CD14-positive monocyte (primary cell): ENCODE measurements around the gene CCT4. TPM values are rescaled to one million over a fixed set of nuclear protein-coding genes. Genes with fewer than 3 reads are reported as not detected.

Experiments used
- DNase-seq, 3 donors: peaks; one replicate each; pipeline ENCODE4 v3.0.0-alpha.2; 2011 to 2022
- H2AFZ ChIP-seq: 2 replicates; pipeline ENCODE4 v1.6.0; 2012; ENCODE audit warnings: mild to moderate bottlenecking, low read depth, low read length, inconsistent platforms; ENCODE audit not compliant: insufficient read depth, poor library complexity, severe bottlenecking
- H3K27ac ChIP-seq, 2 donors: 1 replicate in 1 of 2; 2 replicates in 1 of 2; pipeline ENCODE4 v1.5.1; 2012 to 2013; ENCODE audit warnings: low read length in 2 of 2, control low read depth in 1 of 2, inconsistent platforms in 1 of 2, low read depth in 1 of 2, mild to moderate bottlenecking in 1 of 2
- H3K27me3 ChIP-seq, 2 donors: one replicate each; pipeline versions ENCODE4 v1.6.0 to v1.6.1; 2011 to 2013; ENCODE audit warnings: low read length in 2 of 2; ENCODE audit not compliant: control insufficient read depth in 2 of 2, insufficient read depth in 2 of 2
- H3K36me3 ChIP-seq, 2 donors: replicated peaks in 1 of 2; 1 replicate in 1 of 2; 2 replicates in 1 of 2; pipeline versions ENCODE4 v1.5.1 to v1.6.1; 2012 to 2013; ENCODE audit warnings: low read length in 2 of 2, control low read depth in 1 of 2, inconsistent platforms in 1 of 2, mild to moderate bottlenecking in 1 of 2; ENCODE audit not compliant: insufficient read depth in 2 of 2, control insufficient read depth in 1 of 2
- H3K4me1 ChIP-seq, 2 donors: 1 replicate in 1 of 2; 2 replicates in 1 of 2; pipeline versions ENCODE4 v1.5.1 to v1.6.1; 2012 to 2013; ENCODE audit warnings: low read length in 2 of 2, control low read depth in 1 of 2, inconsistent platforms in 1 of 2, mild to moderate bottlenecking in 1 of 2, moderate library complexity in 1 of 2; ENCODE audit not compliant: insufficient read depth in 2 of 2, control insufficient read depth in 1 of 2
- H3K4me2 ChIP-seq: replicated peaks from 2 replicates; pipeline ENCODE3; 2012; ENCODE audit warnings: low read length, moderate library complexity, mild to moderate bottlenecking; ENCODE audit not compliant: poor library complexity, severe bottlenecking; ENCODE audit errors: extremely low read depth
- H3K4me3 ChIP-seq, 3 experiments: fragments of 200-600 bp in 1 of 3; sonication (generic) in 1 of 3; replicated peaks in 1 of 3; 1 replicate in 2 of 3; 2 replicates in 1 of 3; pipeline ENCODE4 v1.5.1; 2011 to 2013; ENCODE audit warnings: low read length in 3 of 3, mild to moderate bottlenecking in 3 of 3, control low read depth in 2 of 3, low read depth in 2 of 3, inconsistent platforms in 1 of 3, moderate library complexity in 1 of 3
- H3K79me2 ChIP-seq: 2 replicates; pipeline ENCODE4 v1.6.0; 2012; ENCODE audit warnings: mild to moderate bottlenecking, control low read depth, inconsistent platforms, low read length, moderate library complexity; ENCODE audit not compliant: insufficient read depth
- H3K9ac ChIP-seq: 2 replicates; pipeline ENCODE4 v1.6.0; 2017; ENCODE audit warnings: low read length, mild to moderate bottlenecking; ENCODE audit not compliant: insufficient read depth, poor library complexity, severe bottlenecking
- H3K9me3 ChIP-seq, 2 donors: replicated peaks in 1 of 2; 1 replicate in 1 of 2; 2 replicates in 1 of 2; pipeline versions ENCODE4 v1.5.1 to v1.6.1; 2012 to 2013; ENCODE audit warnings: low read length in 2 of 2, control low read depth in 1 of 2; ENCODE audit not compliant: control insufficient read depth in 1 of 2, insufficient read depth in 1 of 2
- H4K20me1 ChIP-seq: 2 replicates; pipeline ENCODE4 v1.6.0; 2012; ENCODE audit warnings: mild to moderate bottlenecking, low read length, control low read depth, moderate library complexity; ENCODE audit not compliant: insufficient read depth
- H3K27ac Mint-ChIP-seq, 7 donors: one replicate each; pipeline ENCODE4 v1.8.0; 2020; ENCODE audit warnings: mild to moderate bottlenecking in 7 of 7, mixed read lengths in 7 of 7, moderate library complexity in 6 of 7, inconsistent platforms in 2 of 7
- H3K27me3 Mint-ChIP-seq, 3 donors: one replicate each; pipeline ENCODE4 v1.8.0; 2021 to 2022; ENCODE audit warnings: low read depth in 3 of 3, mild to moderate bottlenecking in 3 of 3, mixed read lengths in 3 of 3, moderate library complexity in 3 of 3, inconsistent platforms in 1 of 3
- H3K36me3 Mint-ChIP-seq, 2 donors: one replicate each; pipeline ENCODE4 v1.8.0; 2020; ENCODE audit warnings: mixed read lengths in 2 of 2, inconsistent platforms in 1 of 2, mild to moderate bottlenecking in 1 of 2
- H3K4me1 Mint-ChIP-seq: one replicate; pipeline ENCODE4 v1.8.0; 2020; ENCODE audit warnings: mild to moderate bottlenecking, mixed read lengths
- H3K4me3 Mint-ChIP-seq, 2 donors: one replicate each; pipeline ENCODE4 v1.8.0; 2020; ENCODE audit warnings: mild to moderate bottlenecking in 2 of 2, mixed read lengths in 2 of 2, moderate library complexity in 1 of 2
- H3K9me3 Mint-ChIP-seq, 7 donors: one replicate each; pipeline ENCODE4 v1.8.0; 2020 to 2022; ENCODE audit warnings: mixed read lengths in 7 of 7, mild to moderate bottlenecking in 6 of 7, moderate library complexity in 6 of 7, inconsistent platforms in 2 of 7
- CTCF ChIP-seq: fragments of 200-600 bp; IDR thresholded peaks from one replicate; pipeline ENCODE4 v1.8.0; 2022; ENCODE audit warnings: antibody characterized with exemption, mild to moderate bottlenecking
- whole genome bisulfite sequencing: methylation state at CpG from one replicate; pipeline ENCODE4 v1.1.5; 2013; ENCODE audit warnings: missing lambda C conversion rate; ENCODE audit not compliant: insufficient coverage; 5-methylcytosine and 5-hydroxymethylcytosine counted together
- intact Hi-C, 2 donors: fragments of 100-400 bp; cut with micrococcal nuclease; formaldehyde crosslinking; loops; one replicate each; pipeline versions ENCODE4 v1.15.0 to v1.15.1; 2023
- polyA plus RNA-seq, 3 donors: library from polyadenylated mRNA; depleted of rRNA in 1 of 3; unstranded in 2 of 3; stranded (reverse) in 1 of 3; fragments of 300-500 nt in 2 of 3; fragments of >200 nt in 1 of 3; fragmentation: Illumina TruSeq in 2 of 3; gene quantifications; 1 replicate in 2 of 3; 2 replicates in 1 of 3; pipeline ENCODE4 v1.2.3, GENCODE V29; 2012 to 2021

Gene CCT4
- polyA plus RNA-seq, 3 donors, result 26.1 to 78.1 (median 73.1) TPM

- intact Hi-C loops, result no loop called here
- Mint-ChIP-seq H3K36me3 (peaks cover 83 to 95% of the 10 kb centered on the region in 2 donors), H3K9me3 (no peaks in the 10 kb centered on the region), H3K4me3 (no peak overlapping the region), H3K27ac (no peak overlapping the region), H3K4me1 (no peaks in the 10 kb centered on the region), H3K27me3 (peaks cover 0 to 2% (median 0%) of the 10 kb centered on the region in 3 donors)
- TF ChIP-seq CTCF, result no peak
- Histone ChIP-seq H3K4me1 (no peaks in the 10 kb centered on the region), H3K9me3 (no peaks in the 10 kb centered on the region), H3K79me2 (peaks cover 11% of the 10 kb centered on the region), H2AFZ (no peak overlapping the region), H3K4me3 (no peak overlapping the region), H3K27ac (no peak overlapping the region), H3K4me2 (no peak overlapping the region), H4K20me1 (peaks cover 3% of the 10 kb centered on the region), H3K36me3 (peaks cover 94 to 100% of the 10 kb centered on the region in 2 donors), H3K27me3 (no peaks in the 10 kb centered on the region), H3K9ac (no peak overlapping the region)
- no peak for DNase-seq
- no CpG with 5 or more reads among the region's 3 CpGs for WGBS
Observed at GRCh38 chr2:61878761-61879160, 9.7 kb downstream of the CCT4 start.

GRCh38 chr2:61877571-61878245, 10.7 kb downstream of the CCT4 start:
- H3K27me3 ChIP-seq, result no peaks in the 10 kb centered on the region
- peaks cover 93 to 100% of the 10 kb centered on the region in 2 donors for H3K36me3 ChIP-seq
- no peak overlapping the region for H3K4me2 ChIP-seq
- H3K4me3 Mint-ChIP-seq, result no peak overlapping the region
- H3K4me1 ChIP-seq, result no peaks in the 10 kb centered on the region
- peaks cover 0 to 2% (median 0%) of the 10 kb centered on the region in 3 donors for H3K27me3 Mint-ChIP-seq
- H3K9me3 ChIP-seq, result no peaks in the 10 kb centered on the region
- no peak overlapping the region for H3K27ac ChIP-seq
- intact Hi-C loops, result no loop called here
- DNase-seq, result no peak
- H3K27ac Mint-ChIP-seq, result no peak overlapping the region
- no peak overlapping the region for H3K9ac ChIP-seq
- no CpG with 5 or more reads among the region's 4 CpGs for WGBS
- no peaks in the 10 kb centered on the region for H3K4me1 Mint-ChIP-seq
- peaks cover 78 to 95% of the 10 kb centered on the region in 2 donors for H3K36me3 Mint-ChIP-seq
- no peak overlapping the region for H3K4me3 ChIP-seq
- TF ChIP-seq CTCF, result no peak
- H4K20me1 ChIP-seq, result peaks cover 3% of the 10 kb centered on the region
- no peak overlapping the region for H2AFZ ChIP-seq
- H3K9me3 Mint-ChIP-seq, result no peaks in the 10 kb centered on the region
- peaks cover 5% of the 10 kb centered on the region for H3K79me2 ChIP-seq
